HG03103 (cell line): ENCODE results near the gene EPC1.
"Not testable (repeated sequence)": the region's sequence is repeated elsewhere in the genome, so short reads cannot be mapped to it uniquely, and the experiment has no call there.

Experiments
- ATAC-seq: cut with Tn5 transposase; IDR thresholded peaks from one replicate; pipeline ENCODE4 v1.9.1; 2021; ENCODE audit warnings: low read depth; ENCODE audit not compliant: unreplicated experiment

The EPC1 gene

DNA sequence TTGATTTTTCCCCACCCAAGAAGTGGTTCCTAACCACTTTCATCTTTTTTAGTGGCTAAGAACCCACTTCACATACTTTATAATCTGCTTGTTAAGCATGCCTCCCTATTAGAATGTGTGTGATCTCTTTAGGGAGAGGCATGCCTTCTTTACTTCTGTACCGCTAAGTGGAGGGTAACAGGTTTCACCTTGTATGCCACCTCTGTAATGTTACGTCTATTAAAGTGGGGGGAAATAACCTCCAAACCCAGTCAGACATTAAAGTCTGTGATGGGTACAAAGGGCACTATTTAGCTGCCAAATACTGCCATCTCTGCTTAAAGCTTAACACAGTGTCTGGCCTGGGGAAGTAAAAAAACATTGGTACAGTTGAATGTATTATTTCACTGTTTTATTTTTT is 51.9 kb downstream of the EPC1 start:
- ATAC-seq, result no peak

DNA sequence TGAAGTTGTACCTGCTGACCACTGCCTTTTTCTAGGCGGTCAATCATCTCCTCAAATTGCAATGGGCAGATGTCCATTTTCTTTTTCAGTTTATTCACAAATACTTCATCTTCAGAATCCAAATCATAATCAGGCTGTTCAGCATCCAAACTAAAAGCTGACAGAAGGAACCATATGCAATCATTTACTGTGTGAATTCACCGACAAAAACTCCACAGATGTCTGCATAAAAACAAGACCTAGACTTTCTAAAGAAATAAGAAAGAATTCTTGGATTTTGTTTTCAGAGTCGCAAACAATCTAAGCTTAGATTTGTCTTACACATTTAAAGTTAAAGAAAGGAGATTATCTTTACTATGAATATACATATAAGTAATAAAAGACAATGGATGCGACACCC is 53.4 kb downstream of the EPC1 start:
- no peak for ATAC-seq

DNA sequence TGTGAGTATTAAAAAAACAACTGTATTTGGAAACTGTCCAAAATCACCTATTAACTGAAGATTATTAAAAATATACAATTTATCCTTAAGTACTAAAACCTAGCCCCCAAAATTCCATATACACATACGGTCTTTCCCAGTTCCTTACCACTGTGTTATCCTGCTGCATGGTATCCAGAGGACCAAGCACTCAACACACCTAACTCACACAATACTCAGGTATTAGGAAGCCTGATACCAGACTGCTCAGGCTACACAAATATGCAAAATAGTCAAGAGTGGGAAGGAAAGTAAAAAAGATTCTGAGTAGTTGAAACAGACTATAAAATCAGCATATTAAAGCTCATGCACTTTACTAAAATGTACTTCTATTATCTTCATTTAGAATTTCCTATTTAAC is 67.2 kb downstream of the EPC1 start:
- no peak for ATAC-seq

DNA sequence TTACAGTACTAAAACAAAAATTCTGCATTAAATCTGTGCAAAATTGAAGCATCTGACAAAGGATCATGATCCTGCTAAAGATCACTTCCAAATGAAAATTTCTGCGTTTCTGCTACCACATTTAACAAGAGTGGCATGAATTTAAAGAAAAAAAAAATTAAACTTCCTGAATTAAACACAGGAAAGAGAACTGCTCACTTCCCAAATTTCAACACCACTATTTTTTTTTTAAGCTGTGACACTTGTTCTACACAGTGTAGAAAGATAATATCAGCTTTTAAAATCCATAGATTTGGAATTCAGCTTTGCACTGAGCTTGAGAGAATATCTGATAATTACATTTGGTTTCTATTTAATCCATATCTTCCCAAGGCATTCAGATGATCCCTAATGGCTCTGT is 73.6 kb downstream of the EPC1 start:
- no peak for ATAC-seq

DNA sequence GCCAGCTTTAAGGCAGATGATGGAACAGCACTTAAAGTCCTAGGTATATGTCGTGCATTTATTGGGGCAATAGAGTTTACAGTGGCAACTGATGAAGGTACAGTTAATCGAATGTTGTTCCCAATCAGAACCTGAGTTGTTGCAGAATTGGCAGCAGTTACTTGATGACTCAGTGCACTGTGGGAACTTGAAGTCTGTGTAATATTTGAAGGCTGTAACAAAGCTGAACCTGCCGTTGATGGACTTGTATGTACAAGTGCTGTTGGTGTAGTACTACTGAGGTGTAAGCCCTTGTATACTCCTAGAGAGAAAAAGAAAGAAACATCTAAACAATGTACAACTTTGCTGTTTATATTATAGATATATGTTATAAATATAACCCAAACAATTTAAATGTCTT is 75.3 kb downstream of the EPC1 start:
- no peak for ATAC-seq

DNA sequence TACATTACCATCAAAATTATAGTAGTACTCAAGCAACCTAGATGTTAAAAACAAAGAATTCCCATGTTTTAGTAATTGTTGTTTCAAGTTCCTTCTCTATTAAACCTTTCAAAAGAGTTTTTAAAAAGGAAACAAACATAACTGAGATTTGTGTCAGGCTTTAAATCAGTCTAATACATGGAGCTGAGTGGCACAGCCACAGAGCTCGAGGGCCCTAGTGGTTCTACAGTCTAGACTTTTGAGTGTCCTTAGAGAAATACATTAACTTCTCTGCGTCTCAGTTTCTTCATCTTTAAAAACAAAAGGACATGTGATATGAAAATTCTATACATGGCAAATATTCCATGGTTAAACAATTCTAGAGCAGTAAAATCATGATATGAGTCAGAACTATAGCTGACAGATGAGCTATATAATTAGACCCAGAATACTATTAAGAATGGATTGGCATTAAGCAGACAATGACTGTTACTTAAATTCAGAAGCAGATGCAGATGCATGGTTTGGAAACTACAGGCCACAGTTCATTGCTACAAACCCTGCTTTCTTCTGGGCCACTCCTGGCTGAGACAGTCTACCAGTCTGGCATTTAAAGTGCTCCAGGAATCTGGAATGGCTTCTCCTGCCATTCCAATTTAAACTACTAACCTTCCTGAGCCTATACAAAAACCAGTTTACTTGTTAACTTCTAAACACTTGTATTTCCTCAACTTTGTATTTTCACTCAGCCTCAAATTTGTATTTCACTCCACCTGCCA is 77.4 kb downstream of the EPC1 start:
- no peak for ATAC-seq

DNA sequence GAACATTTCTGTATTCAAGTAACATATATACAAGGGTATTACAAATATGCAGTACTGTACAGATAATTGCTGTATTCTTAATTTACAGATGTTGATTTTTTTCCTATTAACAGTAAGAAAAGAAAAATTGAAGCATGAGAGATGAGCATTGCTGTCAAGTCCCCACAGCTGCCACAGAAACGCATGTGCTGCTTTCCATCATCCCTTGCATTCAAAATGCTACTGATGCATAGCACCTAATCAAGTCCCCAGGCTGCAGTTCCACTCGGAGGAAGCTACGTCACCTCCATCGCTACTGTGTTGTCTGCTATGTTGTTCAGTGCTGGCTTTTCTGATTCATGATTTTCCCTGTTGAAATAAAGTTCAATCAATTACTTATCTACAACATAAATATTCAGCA is 78.2 kb downstream of the EPC1 start:
- no peak for ATAC-seq

DNA sequence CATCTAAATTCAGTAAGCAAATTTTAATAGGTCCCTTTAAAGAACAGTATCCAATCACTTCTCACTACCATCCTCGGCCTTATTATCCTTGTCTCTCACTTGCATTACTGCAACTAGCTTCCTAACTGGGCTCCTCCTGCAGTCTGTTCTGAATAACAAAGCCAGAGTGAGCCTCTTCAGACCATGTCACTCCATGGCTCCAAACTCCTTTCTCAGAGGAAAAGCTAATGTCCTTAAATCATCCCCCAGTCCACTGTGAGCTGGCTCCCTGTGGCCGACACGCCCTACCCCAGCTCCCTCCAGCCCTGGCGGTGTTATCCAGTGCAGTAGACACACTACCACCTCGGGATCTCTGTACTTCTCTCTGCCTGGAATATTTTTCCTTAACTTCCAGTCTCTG is 80.0 kb downstream of the EPC1 start:
- no peak for ATAC-seq

DNA sequence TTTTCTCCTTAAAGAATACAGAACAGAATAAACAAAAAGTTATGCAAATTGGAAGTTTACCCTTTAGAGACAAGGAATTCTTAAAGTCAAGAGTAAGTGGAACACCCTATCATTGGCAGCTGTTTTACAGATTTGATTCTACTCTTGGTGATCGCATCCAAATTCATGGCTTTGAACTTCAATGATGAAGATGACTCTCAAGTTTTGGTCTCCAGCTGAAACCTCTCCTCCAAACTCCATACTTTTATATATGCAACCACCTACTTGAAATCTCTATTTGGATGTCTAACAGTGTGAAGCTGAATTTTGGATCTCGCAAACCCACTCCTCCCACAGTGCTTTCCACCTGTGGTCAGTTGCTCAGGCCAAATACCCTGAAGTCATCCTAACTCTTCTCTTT is 80.4 kb downstream of the EPC1 start:
- no peak for ATAC-seq

DNA sequence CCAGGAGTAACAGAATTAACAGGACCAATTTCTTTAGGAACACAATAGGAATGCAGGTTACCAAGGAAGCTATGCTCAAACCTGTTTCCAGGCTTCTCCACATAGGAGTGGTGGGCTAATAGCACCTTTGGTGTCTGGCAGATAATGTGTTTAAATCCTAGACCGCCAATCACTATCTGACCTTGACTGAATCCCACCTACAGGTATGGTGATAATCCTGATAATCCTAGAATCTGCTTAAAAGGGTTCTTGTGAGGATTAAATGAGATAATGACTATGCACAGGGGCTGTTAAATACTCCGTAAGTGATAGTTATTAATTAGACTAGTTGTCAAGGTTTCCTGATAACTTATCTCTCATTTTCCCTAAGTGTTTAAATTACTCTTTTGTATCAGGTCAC is 81.2 kb downstream of the EPC1 start:
- ATAC-seq, result no peak

DNA sequence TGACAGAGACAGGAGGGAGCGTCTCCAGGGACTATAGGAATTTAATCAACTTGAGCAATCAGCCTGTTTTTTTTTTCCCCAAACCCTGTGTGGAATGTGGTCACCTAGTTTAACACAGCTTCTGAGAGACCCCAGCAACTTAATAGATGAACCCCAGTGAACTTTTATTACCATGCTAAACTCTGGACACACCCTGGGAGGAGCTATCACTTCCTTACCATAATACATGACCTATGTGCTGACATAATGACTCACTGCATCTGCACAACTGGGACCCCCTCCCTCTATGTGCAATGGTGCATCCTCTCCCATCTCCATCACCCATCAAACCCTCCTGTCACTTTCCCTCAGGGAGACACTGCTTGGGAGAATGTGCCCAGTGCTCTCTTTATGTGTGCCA is 83.7 kb downstream of the EPC1 start:
- ATAC-seq, result no peak

DNA sequence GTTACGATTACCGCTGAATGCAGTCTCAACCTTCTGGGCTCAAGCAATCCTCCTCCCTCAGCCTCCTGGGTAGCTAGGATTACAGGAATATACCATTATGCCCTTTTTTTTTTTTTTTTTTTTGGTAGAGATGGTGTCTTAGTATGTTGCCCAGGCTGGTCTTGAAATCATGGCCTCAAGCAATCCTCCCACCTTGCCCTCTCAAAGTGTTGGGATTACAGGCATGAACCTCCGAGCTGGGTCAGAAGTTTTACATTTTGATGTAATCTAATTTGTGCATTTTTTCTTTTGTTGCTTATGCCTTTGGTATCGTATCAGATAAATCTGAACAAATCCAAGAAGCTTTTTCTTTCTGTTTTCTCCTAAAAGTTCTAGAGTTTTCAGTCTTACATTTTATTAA is 87.4 kb downstream of the EPC1 start:
- no peak for ATAC-seq

DNA sequence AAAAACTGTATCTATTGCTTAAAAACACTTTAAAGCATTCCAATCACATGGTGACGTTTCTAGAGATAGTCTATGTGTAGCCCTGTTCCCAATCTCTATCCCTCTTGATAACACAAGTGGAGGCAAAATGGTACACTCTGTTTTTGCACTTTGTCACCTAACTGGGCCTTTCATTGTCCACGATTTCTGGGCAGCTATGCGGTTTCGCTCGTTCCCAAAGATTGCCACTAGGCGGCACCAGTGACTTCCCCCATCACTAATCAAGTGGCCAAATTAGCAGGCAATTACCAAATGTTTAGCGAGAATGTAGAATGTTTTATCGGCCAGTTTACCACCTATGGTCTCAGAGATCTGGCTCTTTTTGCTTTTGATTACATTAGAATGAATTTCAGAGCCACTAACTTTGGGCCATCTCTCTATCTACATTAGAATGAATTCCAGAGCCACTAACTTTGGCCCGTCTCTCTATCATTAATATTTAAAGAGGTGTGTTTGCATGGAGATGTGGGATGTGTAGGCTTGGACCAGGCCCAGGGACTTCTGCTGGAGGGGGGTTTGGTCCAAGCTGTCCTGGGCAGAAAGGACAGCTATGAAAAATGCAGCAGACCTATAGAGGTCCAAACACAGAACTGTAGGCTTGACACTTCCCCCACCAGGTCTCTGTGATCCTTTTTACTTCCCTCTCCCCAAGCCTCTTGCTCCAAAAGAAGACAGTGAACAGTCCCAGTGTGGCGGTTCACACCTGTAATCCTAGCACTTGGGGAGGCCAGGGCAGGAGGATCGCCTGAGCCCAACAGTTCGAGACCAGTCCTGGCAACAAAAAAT is 90.1 kb downstream of the EPC1 start:
- ATAC-seq, result no peak

DNA sequence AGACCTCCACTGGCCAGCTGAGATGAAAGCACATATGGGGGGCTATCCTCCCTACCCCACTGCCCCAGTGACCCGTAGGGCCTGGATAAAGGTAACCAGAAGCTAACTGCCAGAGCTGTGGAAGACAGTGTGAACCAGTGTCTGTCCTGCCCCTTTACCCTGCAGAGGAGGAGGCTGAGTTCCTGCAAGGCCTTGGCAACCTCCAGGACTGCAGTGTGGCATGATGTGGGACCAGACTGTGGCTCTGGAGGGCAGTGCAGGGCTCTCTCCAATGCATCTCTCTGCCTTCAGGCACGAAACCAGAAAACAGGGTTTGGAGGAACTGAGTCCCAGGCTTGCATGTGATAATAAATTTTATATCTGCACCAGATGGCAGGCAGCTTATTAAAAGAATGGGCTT is 93.1 kb downstream of the EPC1 start:
- no peak for ATAC-seq

DNA sequence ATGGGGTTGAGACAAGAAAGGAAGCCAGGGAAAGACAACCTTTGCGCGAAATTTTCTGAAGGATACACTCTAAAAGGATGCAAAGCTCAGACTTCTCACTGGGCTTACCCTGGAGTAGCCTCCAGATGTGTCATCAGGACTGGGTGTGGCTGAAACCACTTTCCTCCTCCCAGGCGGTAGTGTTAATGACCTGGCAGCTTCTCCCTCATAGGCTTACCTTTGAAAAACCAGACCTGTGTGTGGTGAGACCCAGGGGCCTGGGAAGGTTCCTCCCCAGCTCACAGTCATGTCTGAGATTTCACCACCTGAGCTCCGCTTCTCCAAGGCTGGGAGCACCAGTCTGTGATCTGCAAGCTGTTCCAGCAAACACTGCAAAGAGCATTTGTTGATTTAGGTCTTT is 93.7 kb downstream of the EPC1 start:
- no peak for ATAC-seq

DNA sequence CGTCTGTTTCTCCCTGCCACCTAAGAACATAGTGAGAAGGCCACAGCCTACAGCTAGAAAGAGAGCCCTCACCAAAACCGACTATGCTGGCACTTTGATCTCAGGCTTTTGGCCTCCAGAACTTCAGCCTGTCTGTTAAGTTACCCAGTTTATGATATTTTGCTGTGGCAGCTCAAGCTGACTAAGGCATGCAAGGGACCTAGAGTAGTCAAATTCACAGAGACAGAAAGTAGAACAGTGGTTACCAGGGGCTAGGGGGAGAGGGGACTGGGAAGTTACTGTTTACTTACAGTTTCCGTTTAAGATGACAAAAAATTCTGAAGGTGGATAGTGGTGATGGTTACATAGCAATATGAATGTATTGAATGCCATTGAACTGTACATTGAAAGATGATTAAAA is 96.5 kb downstream of the EPC1 start:
- ATAC-seq, result not testable (repeated sequence)

DNA sequence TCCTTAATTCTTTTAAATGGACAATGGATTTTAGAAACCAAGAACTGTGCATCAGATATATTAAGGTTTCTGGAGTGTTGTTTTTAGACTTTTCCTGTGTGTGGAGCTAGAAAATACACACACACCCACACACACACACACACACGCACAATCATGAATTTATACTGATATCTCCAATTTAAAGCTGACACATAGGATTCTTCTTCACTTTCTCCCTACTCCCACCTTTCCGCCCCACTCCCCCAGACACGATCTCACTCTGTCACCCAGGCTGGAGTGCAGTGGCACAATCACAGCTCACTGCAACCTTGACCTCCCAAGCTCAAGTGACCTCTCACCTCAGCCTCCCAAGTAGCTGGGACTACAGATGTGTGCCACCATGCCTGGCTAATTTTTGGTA is 100.3 kb downstream of the EPC1 start:
- no peak for ATAC-seq

DNA sequence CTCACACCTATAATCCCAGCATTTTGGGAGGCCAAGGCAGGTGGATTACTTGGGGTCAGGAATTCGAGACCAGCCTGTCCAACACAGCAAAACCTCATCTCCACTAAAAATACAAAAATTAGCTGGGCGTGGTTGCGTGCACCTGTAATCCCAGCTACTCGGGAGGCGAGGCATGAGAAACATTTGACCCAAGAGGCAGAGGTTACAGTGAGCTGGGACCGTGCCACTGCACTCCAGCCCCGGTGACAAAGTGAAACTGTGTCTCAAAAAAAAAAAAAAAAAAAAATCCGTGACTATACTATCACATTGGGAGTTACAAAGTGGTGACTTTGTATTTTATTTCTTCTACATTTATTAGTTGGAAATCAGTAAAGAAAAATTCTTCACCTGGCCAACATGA is 101.2 kb downstream of the EPC1 start:
- no peak for ATAC-seq

DNA sequence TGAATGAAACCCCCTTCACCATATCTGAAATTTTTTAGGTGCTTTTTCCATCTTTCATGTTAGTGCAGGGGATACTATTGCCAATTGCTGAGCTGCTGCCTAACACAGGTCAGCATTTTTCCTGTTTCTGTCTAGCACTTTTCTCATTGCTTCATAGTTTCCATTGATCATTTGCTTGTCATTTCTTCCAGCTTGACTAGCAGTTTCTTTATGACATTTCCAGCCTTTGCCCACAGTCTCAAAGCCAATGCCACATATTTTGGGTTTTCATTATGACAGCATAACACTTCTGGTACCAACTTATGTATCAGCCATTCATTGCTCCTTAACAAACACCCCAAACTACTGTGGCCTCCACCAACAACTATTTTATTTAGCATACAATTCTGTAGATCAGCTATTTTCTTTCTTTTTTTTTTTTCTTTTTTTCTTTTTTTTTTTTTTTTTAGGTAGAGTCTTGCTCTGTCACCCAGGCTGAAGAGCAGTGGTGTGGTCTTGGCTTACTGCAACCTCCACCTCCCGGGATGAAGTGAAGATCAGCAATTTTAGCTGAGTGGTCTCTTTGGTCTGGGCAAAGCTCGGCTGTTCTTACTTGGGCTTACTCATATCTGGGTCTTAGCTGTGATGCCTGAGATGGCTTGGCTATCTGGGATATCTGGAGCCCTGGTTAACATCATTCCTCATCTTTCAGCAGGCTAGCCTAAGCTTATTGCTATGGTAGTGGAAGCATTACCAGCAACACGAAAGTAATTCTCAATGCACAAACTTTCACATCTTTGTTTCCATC is 102.3 kb downstream of the EPC1 start:
- no peak for ATAC-seq

DNA sequence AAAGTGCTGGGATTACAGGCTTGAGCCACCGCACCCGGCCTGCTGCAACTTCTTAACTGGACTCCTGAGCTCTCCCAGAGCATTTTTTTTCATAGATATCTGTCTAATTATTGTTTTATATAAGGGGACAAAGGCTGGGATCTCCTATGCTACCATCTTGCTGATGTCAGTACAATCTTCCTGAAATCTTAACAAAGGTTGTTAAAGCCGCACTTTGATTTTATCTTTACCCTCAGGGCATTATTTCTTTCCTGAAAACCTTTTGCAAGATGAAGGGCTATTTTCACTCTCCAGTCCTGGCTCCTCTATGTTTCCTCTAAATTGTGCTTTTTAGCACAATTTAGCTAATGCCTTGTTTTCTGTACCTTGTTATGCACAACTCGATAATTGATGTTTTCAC is 102.9 kb downstream of the EPC1 start:
- no peak for ATAC-seq

DNA sequence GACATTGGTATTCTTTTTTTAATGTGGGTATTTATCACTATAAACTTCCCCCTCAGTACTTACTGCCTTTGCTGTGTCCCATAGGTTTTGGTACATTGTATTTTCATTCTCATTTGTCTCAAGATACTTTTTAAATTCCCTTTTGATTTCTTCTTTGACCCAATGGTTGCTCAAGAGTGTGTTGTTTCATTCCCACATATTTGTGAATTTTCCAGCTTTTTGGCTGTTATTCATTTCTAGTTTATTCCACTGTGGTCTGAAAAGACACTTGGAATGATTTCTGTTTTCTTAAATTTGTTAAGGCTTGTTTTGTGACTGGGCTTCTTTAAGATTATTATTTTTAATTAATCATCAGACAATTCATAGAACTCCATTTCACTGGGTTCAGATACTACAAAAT is 105.0 kb downstream of the EPC1 start:
- ATAC-seq, result no peak
